Ectodermal cell (in vitro differentiated cells): ENCODE results near the gene GCGR.

Experiments
- H3K27ac ChIP-seq: 2 replicates; pipeline ENCODE4 v1.7.0; 2013; ENCODE audit warnings: mild to moderate bottlenecking, low read depth, low read length; ENCODE audit not compliant: insufficient read depth, poor library complexity, severe bottlenecking
- H3K27me3 ChIP-seq: 2 replicates; pipeline ENCODE4 v1.7.0; 2013; ENCODE audit warnings: mild to moderate bottlenecking, low read length; ENCODE audit not compliant: insufficient read depth, control insufficient read depth, poor library complexity, severe bottlenecking
- H3K36me3 ChIP-seq: one replicate; pipeline ENCODE4 v1.7.0; 2013; ENCODE audit warnings: low read length; ENCODE audit not compliant: control insufficient read depth, insufficient read depth
- H3K4me1 ChIP-seq: one replicate; pipeline ENCODE4 v1.7.0; 2013; ENCODE audit warnings: low read length; ENCODE audit not compliant: control insufficient read depth, insufficient read depth
- H3K4me3 ChIP-seq: 2 replicates; pipeline ENCODE4 v1.7.0; 2013; ENCODE audit warnings: low read depth, low read length, control low read depth; ENCODE audit not compliant: insufficient read depth
- H3K9me3 ChIP-seq: 2 replicates; pipeline ENCODE4 v1.7.0; 2013; ENCODE audit warnings: mild to moderate bottlenecking, low read length, moderate library complexity; ENCODE audit not compliant: control insufficient read depth
- whole genome bisulfite sequencing, 2 experiments: methylation state at CpG; one replicate each; pipeline ENCODE4 v1.1.7; 2013; ENCODE audit warnings: missing lambda C conversion rate in 2 of 2; 5-methylcytosine and 5-hydroxymethylcytosine counted together

The GCGR gene

DNA sequence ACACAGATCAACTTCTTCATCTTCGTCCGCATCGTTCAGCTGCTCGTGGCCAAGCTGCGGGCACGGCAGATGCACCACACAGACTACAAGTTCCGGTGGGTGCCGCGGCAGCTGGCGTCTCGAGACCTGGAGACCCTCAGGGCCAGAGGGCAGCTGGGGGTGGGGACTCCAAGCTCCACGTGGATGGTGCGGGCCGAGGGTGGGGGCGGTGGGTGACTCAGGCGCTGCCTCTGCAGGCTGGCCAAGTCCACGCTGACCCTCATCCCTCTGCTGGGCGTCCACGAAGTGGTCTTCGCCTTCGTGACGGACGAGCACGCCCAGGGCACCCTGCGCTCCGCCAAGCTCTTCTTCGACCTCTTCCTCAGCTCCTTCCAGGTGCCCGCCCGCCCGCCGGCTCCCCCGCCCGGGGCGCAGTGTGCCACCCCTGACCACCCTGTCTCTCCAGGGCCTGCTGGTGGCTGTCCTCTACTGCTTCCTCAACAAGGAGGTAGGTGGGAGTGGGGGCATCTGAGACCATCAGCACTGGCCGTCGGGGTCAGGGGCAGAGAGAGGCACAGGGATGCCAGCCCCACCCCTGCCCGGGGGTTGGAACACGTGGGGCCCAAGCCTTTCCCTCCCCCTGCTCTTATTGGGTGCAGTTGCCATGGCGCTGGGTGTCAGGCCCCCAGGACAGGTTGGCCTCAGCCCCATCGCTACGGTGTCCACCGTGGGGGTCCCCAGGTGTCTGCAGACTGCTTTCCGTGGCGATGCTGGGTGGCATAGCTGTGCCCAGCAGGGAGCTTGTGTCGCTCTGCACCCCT, 8.8 kb downstream of the GCGR start:
- H3K27ac ChIP-seq: no peak overlapping the region
- no peaks in the 10 kb centered on the region for H3K36me3 ChIP-seq
- 92% methylated on average over 45 of the region's 45 CpGs for WGBS, 2 experiments
- no peaks in the 10 kb centered on the region for H3K9me3 ChIP-seq
- peaks cover 4% of the 10 kb centered on the region for H3K4me1 ChIP-seq
- peaks cover 12% of the 10 kb centered on the region for H3K27me3 ChIP-seq
- no peak overlapping the region for H3K4me3 ChIP-seq

DNA sequence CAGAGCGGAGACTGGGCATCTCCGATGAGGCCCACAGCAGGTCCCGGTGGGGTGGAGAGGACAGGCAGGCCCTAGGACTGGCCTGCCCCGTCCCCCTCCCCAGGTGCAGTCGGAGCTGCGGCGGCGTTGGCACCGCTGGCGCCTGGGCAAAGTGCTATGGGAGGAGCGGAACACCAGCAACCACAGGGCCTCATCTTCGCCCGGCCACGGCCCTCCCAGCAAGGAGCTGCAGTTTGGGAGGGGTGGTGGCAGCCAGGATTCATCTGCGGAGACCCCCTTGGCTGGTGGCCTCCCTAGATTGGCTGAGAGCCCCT, 9.4 kb downstream of the GCGR start:
- WGBS, 2 experiments: 94% methylated on average over 15 of the region's 15 CpGs
- peaks cover 4% of the 10 kb centered on the region for H3K4me1 ChIP-seq
- peaks cover 6% of the 10 kb centered on the region for H3K27me3 ChIP-seq
- no peaks in the 10 kb centered on the region for H3K9me3 ChIP-seq
- no peaks in the 10 kb centered on the region for H3K36me3 ChIP-seq
- H3K27ac ChIP-seq: no peak overlapping the region
- H3K4me3 ChIP-seq: no peak overlapping the region

DNA sequence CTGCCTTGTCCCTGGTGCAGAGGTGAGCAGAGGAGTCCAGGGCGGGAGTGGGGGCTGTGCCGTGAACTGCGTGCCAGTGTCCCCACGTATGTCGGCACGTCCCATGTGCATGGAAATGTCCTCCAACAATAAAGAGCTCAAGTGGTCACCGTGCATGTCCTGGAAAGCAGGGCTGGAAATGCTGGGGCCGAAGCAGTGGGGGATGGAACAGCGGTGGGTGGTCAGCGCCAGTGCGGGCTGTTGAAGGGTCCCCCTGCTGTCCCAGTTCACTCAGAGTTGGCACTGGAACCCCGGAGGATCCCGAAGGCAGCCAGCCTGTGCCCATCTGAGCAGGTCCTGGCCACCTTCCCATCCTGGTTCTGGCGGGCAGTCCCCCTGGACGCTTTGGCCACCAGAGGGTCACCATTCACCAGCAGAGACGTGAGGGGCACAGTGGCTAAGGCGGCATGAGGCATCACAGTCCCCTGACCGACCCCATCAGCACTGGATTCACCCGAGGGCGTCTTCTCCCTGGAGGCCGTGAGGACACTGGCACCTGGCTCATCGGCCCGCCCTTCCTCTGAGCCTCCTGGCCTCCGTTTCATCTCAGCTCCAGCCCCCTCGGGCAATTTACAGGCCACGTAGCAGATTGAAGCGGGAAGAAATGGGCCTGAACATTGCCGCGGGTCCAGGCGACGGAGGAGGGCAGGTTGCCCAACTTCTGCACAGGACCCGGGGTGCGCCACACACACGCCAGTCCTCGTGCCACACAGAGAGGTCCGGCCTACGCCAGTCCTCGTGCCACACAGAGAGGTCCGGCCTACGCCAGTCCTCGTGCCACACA, 10.1 kb downstream of the GCGR start:
- no peak overlapping the region for H3K4me3 ChIP-seq
- no peaks in the 10 kb centered on the region for H3K9me3 ChIP-seq
- H3K4me1 ChIP-seq: peaks cover 4% of the 10 kb centered on the region
- peaks cover 2% of the 10 kb centered on the region for H3K27me3 ChIP-seq
- no peak overlapping the region for H3K27ac ChIP-seq
- H3K36me3 ChIP-seq: no peaks in the 10 kb centered on the region
- WGBS, 2 experiments: 92 to 94% methylated on average over 37 of the region's 41 CpGs

DNA sequence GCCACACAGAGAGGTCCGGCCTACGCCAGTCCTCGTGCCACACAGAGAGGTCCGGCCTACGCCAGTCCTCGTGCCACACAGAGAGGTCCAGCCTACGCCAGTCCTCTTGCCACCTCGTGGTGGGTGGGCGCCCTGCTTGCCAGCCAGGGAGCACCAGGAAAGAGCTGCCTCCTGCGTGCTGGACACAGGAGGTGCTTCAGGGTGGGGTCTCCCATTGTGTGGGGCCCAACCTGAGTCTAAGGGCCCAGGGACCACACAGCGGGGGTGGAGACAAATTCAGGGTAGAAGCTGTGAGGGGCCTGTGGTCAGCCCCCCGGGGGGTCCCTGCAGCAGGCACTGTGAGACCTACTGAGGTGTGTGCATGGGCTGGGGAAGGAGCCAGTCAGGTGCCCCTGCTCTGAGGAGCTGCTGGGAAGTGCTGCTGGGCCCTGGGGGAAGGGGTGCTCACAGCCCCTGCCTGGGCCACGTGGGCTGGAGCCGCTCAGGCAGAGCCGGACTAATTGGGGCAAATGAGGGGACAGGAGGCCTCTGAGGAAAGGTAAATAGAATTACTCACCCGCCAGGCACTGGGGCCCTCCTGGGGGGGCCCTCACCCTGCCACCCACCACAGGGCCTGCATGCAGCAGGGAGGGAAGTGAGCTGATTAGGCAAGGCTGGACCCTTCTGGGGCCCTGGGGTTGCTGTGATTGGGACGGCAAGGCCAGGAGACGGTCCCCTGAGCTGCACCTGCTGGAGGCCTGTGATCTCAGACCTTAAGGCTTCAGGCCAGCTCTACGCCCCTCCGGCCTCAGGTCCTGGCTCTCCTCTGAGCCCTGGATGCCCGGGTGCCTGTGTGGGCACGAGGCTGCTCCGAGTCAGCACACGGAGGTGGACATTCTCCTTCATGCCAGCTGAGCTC, 11.0 kb downstream of the GCGR start:
- Histone ChIP-seq H3K27ac (no peak overlapping the region), H3K9me3 (no peaks in the 10 kb centered on the region), H3K4me3 (no peak overlapping the region), H3K4me1 (peaks cover 4% of the 10 kb centered on the region), H3K36me3 (no peaks in the 10 kb centered on the region), H3K27me3 (no peaks in the 10 kb centered on the region)
- WGBS, 2 experiments: 85 to 86% methylated on average over 22 to 24 of the region's 24 CpGs

DNA sequence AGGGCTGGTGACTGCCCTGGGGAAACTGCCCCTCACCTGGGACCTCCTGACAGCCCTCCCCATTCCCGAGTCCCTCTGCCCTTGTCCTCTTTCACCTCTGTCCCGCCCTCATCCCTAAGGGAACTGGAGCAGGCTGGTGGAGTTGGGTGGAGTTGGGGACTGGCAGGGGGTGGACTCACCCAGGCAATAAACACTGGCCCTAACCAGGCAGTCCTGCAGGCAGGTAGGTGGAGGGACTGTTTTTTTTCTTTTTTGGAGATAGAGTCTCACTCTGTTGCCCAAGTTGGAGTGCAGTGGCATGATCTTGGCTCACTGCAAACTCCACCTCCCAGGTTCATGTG, 11.7 kb downstream of the GCGR start:
- H3K27me3 ChIP-seq: no peaks in the 10 kb centered on the region
- peaks cover 4% of the 10 kb centered on the region for H3K4me1 ChIP-seq
- no peak overlapping the region for H3K27ac ChIP-seq
- H3K9me3 ChIP-seq: no peaks in the 10 kb centered on the region
- no peaks in the 10 kb centered on the region for H3K36me3 ChIP-seq
- WGBS, 2 experiments: 77 to 84% methylated on average over 2 of the region's 2 CpGs
- H3K4me3 ChIP-seq: no peak overlapping the region

DNA sequence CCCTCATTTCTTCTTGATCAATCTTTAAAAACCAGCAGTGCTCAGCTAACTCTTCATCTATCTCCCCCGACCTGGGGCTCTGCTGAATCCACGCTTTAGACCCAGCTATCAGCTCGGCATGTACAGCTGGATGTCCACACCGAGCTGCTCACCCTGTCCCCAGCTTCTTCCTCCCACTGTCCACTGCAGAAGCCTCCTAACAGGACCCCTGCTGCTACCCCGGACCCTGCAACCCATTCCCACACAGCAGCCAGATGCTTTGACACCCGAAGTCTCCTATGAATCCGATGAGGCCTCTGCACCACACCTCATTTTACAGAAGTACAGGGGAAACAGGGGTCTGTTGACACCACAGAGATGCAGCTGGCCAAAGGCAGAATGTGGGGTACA, 13.8 kb downstream of the GCGR start:
- Histone ChIP-seq H3K36me3 (no peaks in the 10 kb centered on the region), H3K4me1 (peaks cover 4% of the 10 kb centered on the region), H3K9me3 (no peaks in the 10 kb centered on the region), H3K4me3 (no peak overlapping the region), H3K27me3 (no peaks in the 10 kb centered on the region), H3K27ac (no peak overlapping the region)
- WGBS, 2 experiments: 71 to 77% methylated on average over 7 of the region's 7 CpGs

DNA sequence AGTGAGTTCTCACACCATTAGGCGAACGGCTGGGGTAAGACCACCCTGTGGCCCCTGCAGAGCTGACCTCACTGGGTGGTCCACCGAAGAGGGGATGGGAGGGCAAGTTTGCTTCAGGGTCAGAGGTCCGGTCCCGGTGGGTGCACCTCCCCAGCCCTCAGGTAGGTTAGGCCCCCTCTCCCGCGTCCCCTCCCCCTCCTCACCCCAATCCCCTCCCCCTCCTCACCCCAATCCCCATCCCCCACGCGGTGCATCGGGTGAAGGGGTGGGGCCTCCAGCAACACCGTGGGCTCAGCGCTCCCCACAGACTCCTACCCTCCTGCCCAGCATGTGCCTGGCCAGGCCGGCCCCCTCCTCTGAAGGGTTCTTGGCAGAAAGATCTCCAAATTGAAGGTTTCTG, 15.8 kb downstream of the GCGR start:
- no peak overlapping the region for H3K4me3 ChIP-seq
- H3K9me3 ChIP-seq: no peaks in the 10 kb centered on the region
- WGBS, 2 experiments: 53 to 58% methylated on average over 11 to 13 of the region's 13 CpGs
- no peaks in the 10 kb centered on the region for H3K27me3 ChIP-seq
- no peak overlapping the region for H3K27ac ChIP-seq
- H3K4me1 ChIP-seq: peaks cover 4% of the 10 kb centered on the region
- H3K36me3 ChIP-seq: no peaks in the 10 kb centered on the region

DNA sequence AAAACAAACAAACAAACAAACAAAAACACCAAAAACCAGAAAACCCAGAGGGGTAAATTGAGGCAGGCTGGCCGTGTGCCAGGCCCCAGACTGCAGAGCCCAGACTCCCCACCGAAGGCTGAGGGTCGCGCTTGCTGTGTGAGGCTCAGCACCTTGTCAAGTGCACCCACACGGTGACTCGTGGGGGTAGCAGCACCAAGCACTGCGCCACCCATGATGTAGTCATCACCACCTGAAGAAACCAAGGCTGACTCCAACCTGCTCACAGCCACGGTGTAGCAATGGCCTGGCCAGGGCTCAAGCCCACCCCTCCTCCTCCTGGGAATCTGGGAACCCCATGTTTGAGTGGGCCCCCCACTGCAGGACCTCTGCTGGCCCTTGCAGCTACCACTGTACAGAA, 17.2 kb downstream of the GCGR start:
- WGBS, 2 experiments: 93% methylated on average over 8 of the region's 8 CpGs
- H3K27ac ChIP-seq: no peak overlapping the region
- H3K27me3 ChIP-seq: no peaks in the 10 kb centered on the region
- H3K4me3 ChIP-seq: no peak overlapping the region
- H3K36me3 ChIP-seq: no peaks in the 10 kb centered on the region
- H3K4me1 ChIP-seq: peaks cover 4% of the 10 kb centered on the region
- no peaks in the 10 kb centered on the region for H3K9me3 ChIP-seq

DNA sequence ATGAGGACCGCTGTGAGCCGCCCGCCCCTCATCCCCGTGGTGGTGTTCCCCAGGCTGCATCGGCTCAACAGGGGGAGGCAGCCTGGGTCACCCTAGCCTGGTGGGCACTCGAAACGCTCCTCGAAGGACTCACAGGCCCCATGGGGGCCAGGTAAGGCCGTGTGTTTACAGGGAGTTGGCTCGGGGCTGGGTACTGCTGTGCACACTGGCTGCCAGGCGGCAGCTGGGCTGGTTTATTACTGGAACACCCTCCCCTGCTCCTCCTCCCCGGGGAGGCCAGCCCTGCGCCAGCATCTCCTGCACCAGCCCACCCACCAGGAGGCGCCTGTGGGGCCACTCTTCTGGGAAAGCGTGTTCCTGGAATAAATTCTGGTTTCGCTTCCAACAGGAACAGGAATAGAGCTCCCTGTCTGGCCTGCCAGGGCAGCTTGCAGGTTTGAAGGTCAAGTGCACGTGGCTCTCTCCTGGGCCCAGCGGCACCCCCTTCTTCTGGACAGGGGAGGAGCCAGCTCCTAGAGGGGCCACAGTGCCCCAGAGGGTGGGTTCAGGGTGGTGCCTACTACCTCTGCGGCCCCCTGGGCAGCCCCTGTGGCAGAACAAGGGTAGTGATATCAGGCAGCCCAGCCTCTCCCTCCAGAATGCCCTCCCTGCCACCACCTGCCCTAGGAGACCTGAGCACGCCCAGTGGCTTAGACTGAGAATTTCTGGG, 17.8 kb downstream of the GCGR start:
- Histone ChIP-seq H3K27me3 (no peaks in the 10 kb centered on the region), H3K9me3 (no peaks in the 10 kb centered on the region), H3K4me3 (no peak overlapping the region), H3K4me1 (peaks cover 4% of the 10 kb centered on the region), H3K36me3 (no peaks in the 10 kb centered on the region), H3K27ac (no peak overlapping the region)
- 89 to 91% methylated on average over 20 of the region's 20 CpGs for WGBS, 2 experiments
